Chondrocyte (in vitro differentiated cells): ENCODE measurements around the gene TBC1D16. TPM values are rescaled to one million over a fixed set of nuclear protein-coding genes. Genes with fewer than 3 reads are reported as not detected.
A peak's percentile ranks its signal among the peaks of the same experiment; 100 is the strongest.

Experiments used
- DNase-seq: peaks from one replicate; pipeline ENCODE4 v3.0.0; 2021; ENCODE audit warnings: mixed read lengths, low spot score
- H3K27ac Mint-ChIP-seq: one replicate; pipeline ENCODE4 v1.8.0; 2021; ENCODE audit warnings: mild to moderate bottlenecking, moderate library complexity, mixed read lengths; ENCODE audit not compliant: unreplicated experiment
- H3K27me3 Mint-ChIP-seq: 2 replicates; pipeline ENCODE4 v1.8.0; 2021; ENCODE audit warnings: low read depth, mixed read lengths
- H3K36me3 Mint-ChIP-seq: 2 replicates; pipeline ENCODE4 v1.8.0; 2021; ENCODE audit warnings: low read depth, mixed read lengths
- H3K4me1 Mint-ChIP-seq: 2 replicates; pipeline ENCODE4 v1.8.0; 2021; ENCODE audit warnings: low read depth, mild to moderate bottlenecking, mixed read lengths
- H3K4me3 Mint-ChIP-seq: one replicate; pipeline ENCODE4 v1.8.0; 2021; ENCODE audit warnings: mild to moderate bottlenecking, moderate library complexity, mixed read lengths; ENCODE audit not compliant: unreplicated experiment
- H3K9me3 Mint-ChIP-seq: 2 replicates; pipeline ENCODE4 v1.8.0; 2021; ENCODE audit warnings: low read depth, mixed read lengths
- CTCF ChIP-seq: fragments of 200-600 bp; sonication (generic); IDR thresholded peaks from 2 replicates; pipeline ENCODE4 v1.5.0; 2021; ENCODE audit warnings: antibody characterized with exemption, mild to moderate bottlenecking, moderate library complexity
- total RNA-seq: library from RNA; stranded (reverse); gene quantifications from 3 replicates; pipeline ENCODE4 v1.2.1, GENCODE V29; 2021

TBC1D16 gene
- total RNA-seq, 1 donor from 2014 or later = 51.4 TPM

- Mint-ChIP-seq H3K9me3 (no peaks in the 10 kb centered on the region), H3K36me3 (no peaks in the 10 kb centered on the region), H3K4me1 (peaks cover 16% of the 10 kb centered on the region), H3K4me3 (no peak overlapping the region), H3K27me3 (peaks cover 27% of the 10 kb centered on the region), H3K27ac (no peak overlapping the region)
- no peak for TF ChIP-seq CTCF
- peak; percentile 72 for DNase-seq
Observed at GRCh38 chr17:79919862-79920720, 115.6 kb downstream of the TBC1D16 start.

GRCh38 chr17:79919164-79919585, 116.5 kb downstream of the TBC1D16 start:
- no peaks in the 10 kb centered on the region for H3K9me3 Mint-ChIP-seq
- H3K4me3 Mint-ChIP-seq = no peak overlapping the region
- no peaks in the 10 kb centered on the region for H3K36me3 Mint-ChIP-seq
- DNase-seq = peak; percentile 88
- H3K27me3 Mint-ChIP-seq = peaks cover 28% of the 10 kb centered on the region
- TF ChIP-seq CTCF = no peak
- peaks cover 13% of the 10 kb centered on the region for H3K4me1 Mint-ChIP-seq
- no peak overlapping the region for H3K27ac Mint-ChIP-seq

- H3K36me3 Mint-ChIP-seq = no peaks in the 10 kb centered on the region
- no peak overlapping the region for H3K4me3 Mint-ChIP-seq
- peaks cover 13% of the 10 kb centered on the region for H3K4me1 Mint-ChIP-seq
- DNase-seq = no peak
- no peak overlapping the region for H3K27ac Mint-ChIP-seq
- H3K27me3 Mint-ChIP-seq = peaks cover 28% of the 10 kb centered on the region
- no peaks in the 10 kb centered on the region for H3K9me3 Mint-ChIP-seq
- TF ChIP-seq CTCF = no peak
Observed at GRCh38 chr17:79918581-79919163, 117.0 kb downstream of the TBC1D16 start.

GRCh38 chr17:79917902-79918484, 117.7 kb downstream of the TBC1D16 start:
- H3K27me3 Mint-ChIP-seq = peaks cover 28% of the 10 kb centered on the region
- H3K36me3 Mint-ChIP-seq = no peaks in the 10 kb centered on the region
- no peak overlapping the region for H3K27ac Mint-ChIP-seq
- H3K4me1 Mint-ChIP-seq = peaks cover 13% of the 10 kb centered on the region
- TF ChIP-seq CTCF = no peak
- H3K9me3 Mint-ChIP-seq = no peaks in the 10 kb centered on the region
- H3K4me3 Mint-ChIP-seq = no peak overlapping the region
- peak; percentile 62 for DNase-seq
